Neural cell (in vitro differentiated cells): ENCODE measurements around the gene GPR42. TPM values are rescaled to one million over a fixed set of nuclear protein-coding genes. Genes with fewer than 3 reads are reported as not detected.

Source experiments
- H2AFZ ChIP-seq: fragments of 200-600, 300-800 bp; sonication (generic), shearing (Covaris generic); 2 replicates; pipeline ENCODE4 v1.6.0; 2014; ENCODE audit warnings: low read depth, mild to moderate bottlenecking, antibody characterized with exemption, low read length, moderate library complexity
- H3F3A ChIP-seq: fragments of 200-600 bp; shearing (Covaris generic); 2 replicates; pipeline ENCODE4 v1.6.1; 2016; ENCODE audit warnings: mild to moderate bottlenecking, moderate library complexity, mixed read lengths, antibody characterized with exemption, low read length; ENCODE audit not compliant: insufficient read depth, poor library complexity, severe bottlenecking
- H3K27ac ChIP-seq: fragments of 200-600, 300-800 bp; sonication (generic), shearing (Covaris generic); 2 replicates; pipeline ENCODE4 v1.5.1; 2014; ENCODE audit warnings: mild to moderate bottlenecking, low read length, moderate library complexity
- H3K27me3 ChIP-seq: fragments of 300-800, 200-600 bp; sonication (generic), shearing (Covaris generic); 2 replicates; pipeline ENCODE4 v1.6.0; 2014; ENCODE audit warnings: mild to moderate bottlenecking, low read depth, low read length, moderate library complexity; ENCODE audit not compliant: insufficient read depth
- H3K36me3 ChIP-seq: fragments of 300-800, 200-600 bp; sonication (generic), shearing (Covaris generic); 2 replicates; pipeline ENCODE4 v1.5.1; 2014; ENCODE audit warnings: mild to moderate bottlenecking, antibody characterized with exemption, low read length, moderate library complexity; ENCODE audit not compliant: insufficient read depth
- H3K4me2 ChIP-seq: fragments of 300-800, 200-600 bp; sonication (generic), shearing (Covaris generic); 2 replicates; pipeline ENCODE4 v1.6.0; 2014; ENCODE audit warnings: mild to moderate bottlenecking, low read length
- H3K4me3 ChIP-seq: fragments of 300-800, 200-600 bp; sonication (generic), shearing (Covaris generic); 2 replicates; pipeline ENCODE4 v1.5.1; 2014; ENCODE audit warnings: mild to moderate bottlenecking, low read length, moderate library complexity
- H3K79me2 ChIP-seq: fragments of 200-600 bp; shearing (Covaris generic); replicated peaks from 2 replicates; pipeline ENCODE4 v1.6.0; 2014; ENCODE audit warnings: mild to moderate bottlenecking, low read length, moderate library complexity; ENCODE audit not compliant: insufficient read depth
- H3K9ac ChIP-seq: fragments of 300-800, 200-600 bp; sonication (generic), shearing (Covaris generic); 2 replicates; pipeline ENCODE4 v1.6.1; 2016; ENCODE audit warnings: mild to moderate bottlenecking, low read length, mixed read lengths
- H3K9me2 ChIP-seq: fragments of 200-600 bp; shearing (Covaris generic); 2 replicates; pipeline ENCODE4 v1.6.1; 2016; ENCODE audit warnings: mild to moderate bottlenecking, low read length, mixed read lengths; ENCODE audit not compliant: insufficient read depth
- H3K9me3 ChIP-seq: fragments of 200-600, 300-800 bp; sonication (generic), shearing (Covaris generic); 2 replicates; pipeline ENCODE4 v1.6.1; 2016; ENCODE audit warnings: mild to moderate bottlenecking, mixed run types, low read length, moderate library complexity, mixed read lengths
- H4K20me1 ChIP-seq: fragments of 200-600 bp; shearing (Covaris generic); 2 replicates; pipeline ENCODE4 v1.6.1; 2016; ENCODE audit warnings: mild to moderate bottlenecking, mixed run types; ENCODE audit not compliant: insufficient read depth
- EP300 ChIP-seq: fragments of 450-650 bp; conservative IDR thresholded peaks from 2 replicates; pipeline ENCODE4 v1.6.1; 2014; ENCODE audit warnings: antibody characterized with exemption, mild to moderate bottlenecking, moderate library complexity; ENCODE audit not compliant: poor library complexity, severe bottlenecking
- EZH2 ChIP-seq: fragments of 200-600, 300-800 bp; shearing (Covaris generic), sonication (generic); IDR thresholded peaks from 2 replicates; pipeline ENCODE4 v1.6.1; 2014; ENCODE audit warnings: antibody characterized with exemption, low read length, borderline replicate concordance, mild to moderate bottlenecking; ENCODE audit not compliant: insufficient read depth, poor library complexity, severe bottlenecking
- MXI1 ChIP-seq: fragments of 450-650 bp; conservative IDR thresholded peaks from 2 replicates; pipeline ENCODE4 v1.6.1; 2014; ENCODE audit warnings: antibody characterized with exemption, mild to moderate bottlenecking; ENCODE audit not compliant: poor library complexity, severe bottlenecking
- POLR2AphosphoS5 ChIP-seq: IDR thresholded peaks from 2 replicates; pipeline ENCODE4 v1.6.1; 2012
- RAD21 ChIP-seq: fragments of 450-650 bp; conservative IDR thresholded peaks from 2 replicates; pipeline ENCODE4 v1.6.1; 2014; ENCODE audit warnings: antibody characterized with exemption, mild to moderate bottlenecking, moderate library complexity
- SMC3 ChIP-seq: fragments of 450-650 bp; conservative IDR thresholded peaks from 2 replicates; pipeline ENCODE4 v1.6.1; 2014; ENCODE audit warnings: antibody characterized with exemption, mild to moderate bottlenecking, moderate library complexity; ENCODE audit not compliant: poor library complexity
- TAF1 ChIP-seq: IDR thresholded peaks from 2 replicates; pipeline ENCODE4 v1.6.1; 2012; ENCODE audit warnings: low read depth
- polyA plus RNA-seq: library from polyadenylated mRNA; depleted of rRNA; stranded (reverse); fragments of >200 nt; gene quantifications from 2 replicates; pipeline ENCODE4 v1.2.3, GENCODE V29; 2014
- TF ChIP-seq, protein P1 (sequence below): fragments of 450-650 bp; IDR thresholded peaks from 2 replicates; pipeline ENCODE4 v1.5.1; 2014; ENCODE audit warnings: antibody characterized with exemption, mild to moderate bottlenecking, moderate library complexity; ENCODE audit not compliant: poor library complexity, severe bottlenecking
- TF ChIP-seq, protein P2 (sequence below): IDR thresholded peaks from 2 replicates; pipeline ENCODE4 v1.6.1; 2012; ENCODE audit warnings: borderline replicate concordance

Gene GPR42
- polyA plus RNA-seq, 1 donor from 2014 or later, result not detected

DNA sequence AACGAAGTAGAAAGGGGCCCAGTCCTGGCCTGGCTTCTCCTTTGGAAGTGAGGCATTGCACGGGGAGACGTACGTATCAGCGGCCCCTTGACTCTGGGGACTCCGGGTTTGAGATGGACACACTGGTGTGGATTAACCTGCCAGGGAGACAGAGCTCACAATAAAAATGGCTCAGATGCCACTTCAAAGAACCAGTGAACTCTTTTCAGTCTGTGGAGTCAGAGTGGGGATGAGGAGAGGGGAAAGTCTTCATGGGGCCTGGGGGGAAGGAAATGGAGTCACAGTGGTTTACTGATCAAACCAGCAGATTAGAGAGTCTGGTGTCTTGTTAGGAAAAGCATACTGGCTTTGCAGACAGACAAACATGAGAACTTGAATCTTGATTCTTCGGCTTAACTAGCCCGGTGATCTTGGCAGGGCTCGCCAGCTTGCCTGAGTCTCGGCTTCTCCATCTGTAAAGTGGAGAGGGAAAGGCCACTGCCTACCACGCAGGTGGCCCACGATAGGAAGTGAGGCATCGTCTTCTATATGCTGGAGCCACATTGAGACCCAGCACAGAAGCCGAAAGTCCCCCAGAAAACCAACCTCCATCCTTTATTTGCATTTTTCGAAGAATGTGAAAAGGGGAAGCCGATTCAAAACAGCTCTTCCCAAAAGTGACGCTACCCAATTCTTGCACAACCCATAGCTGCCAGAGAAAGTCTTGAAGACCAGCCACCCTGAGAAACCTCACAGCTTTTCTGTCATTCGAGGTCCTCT is 23.5 kb upstream of the GPR42 start, which contains the start of gene FFAR1:
TSS of gene FFAR1 (plus strand) at position 732 of the 759 bp plus-strand sequence. CDS start 3,650 bp downstream, outside the sequence.
- H3K27me3 ChIP-seq, result no peaks in the 10 kb centered on the region
- no peaks in the 10 kb centered on the region for H4K20me1 ChIP-seq
- no peaks in the 10 kb centered on the region for H3K79me2 ChIP-seq
- H3F3A ChIP-seq, result no peaks in the 10 kb centered on the region
- H2AFZ ChIP-seq, result no peak within 1 kb of the TSS
- H3K36me3 ChIP-seq, result no peaks in the 10 kb centered on the region
- H3K9me3 ChIP-seq, result no peaks in the 10 kb centered on the region
- no peak within 1 kb of the TSS for H3K4me2 ChIP-seq
- H3K4me3 ChIP-seq, result no peak within 1 kb of the TSS
- no peak within 1 kb of the TSS for H3K9ac ChIP-seq
- no peak within 1 kb of the TSS for H3K27ac ChIP-seq
- no peak for TF ChIP-seq EZH2
- no peak for TF ChIP-seq POLR2AphosphoS5
- TF ChIP-seq, protein P1, sequence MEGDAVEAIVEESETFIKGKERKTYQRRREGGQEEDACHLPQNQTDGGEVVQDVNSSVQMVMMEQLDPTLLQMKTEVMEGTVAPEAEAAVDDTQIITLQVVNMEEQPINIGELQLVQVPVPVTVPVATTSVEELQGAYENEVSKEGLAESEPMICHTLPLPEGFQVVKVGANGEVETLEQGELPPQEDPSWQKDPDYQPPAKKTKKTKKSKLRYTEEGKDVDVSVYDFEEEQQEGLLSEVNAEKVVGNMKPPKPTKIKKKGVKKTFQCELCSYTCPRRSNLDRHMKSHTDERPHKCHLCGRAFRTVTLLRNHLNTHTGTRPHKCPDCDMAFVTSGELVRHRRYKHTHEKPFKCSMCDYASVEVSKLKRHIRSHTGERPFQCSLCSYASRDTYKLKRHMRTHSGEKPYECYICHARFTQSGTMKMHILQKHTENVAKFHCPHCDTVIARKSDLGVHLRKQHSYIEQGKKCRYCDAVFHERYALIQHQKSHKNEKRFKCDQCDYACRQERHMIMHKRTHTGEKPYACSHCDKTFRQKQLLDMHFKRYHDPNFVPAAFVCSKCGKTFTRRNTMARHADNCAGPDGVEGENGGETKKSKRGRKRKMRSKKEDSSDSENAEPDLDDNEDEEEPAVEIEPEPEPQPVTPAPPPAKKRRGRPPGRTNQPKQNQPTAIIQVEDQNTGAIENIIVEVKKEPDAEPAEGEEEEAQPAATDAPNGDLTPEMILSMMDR, result no peak
- TF ChIP-seq EP300, result no peak
- TF ChIP-seq RAD21, result no peak
- no peak for TF ChIP-seq MXI1
- TF ChIP-seq TAF1, result no peak
- TF ChIP-seq, protein P2, sequence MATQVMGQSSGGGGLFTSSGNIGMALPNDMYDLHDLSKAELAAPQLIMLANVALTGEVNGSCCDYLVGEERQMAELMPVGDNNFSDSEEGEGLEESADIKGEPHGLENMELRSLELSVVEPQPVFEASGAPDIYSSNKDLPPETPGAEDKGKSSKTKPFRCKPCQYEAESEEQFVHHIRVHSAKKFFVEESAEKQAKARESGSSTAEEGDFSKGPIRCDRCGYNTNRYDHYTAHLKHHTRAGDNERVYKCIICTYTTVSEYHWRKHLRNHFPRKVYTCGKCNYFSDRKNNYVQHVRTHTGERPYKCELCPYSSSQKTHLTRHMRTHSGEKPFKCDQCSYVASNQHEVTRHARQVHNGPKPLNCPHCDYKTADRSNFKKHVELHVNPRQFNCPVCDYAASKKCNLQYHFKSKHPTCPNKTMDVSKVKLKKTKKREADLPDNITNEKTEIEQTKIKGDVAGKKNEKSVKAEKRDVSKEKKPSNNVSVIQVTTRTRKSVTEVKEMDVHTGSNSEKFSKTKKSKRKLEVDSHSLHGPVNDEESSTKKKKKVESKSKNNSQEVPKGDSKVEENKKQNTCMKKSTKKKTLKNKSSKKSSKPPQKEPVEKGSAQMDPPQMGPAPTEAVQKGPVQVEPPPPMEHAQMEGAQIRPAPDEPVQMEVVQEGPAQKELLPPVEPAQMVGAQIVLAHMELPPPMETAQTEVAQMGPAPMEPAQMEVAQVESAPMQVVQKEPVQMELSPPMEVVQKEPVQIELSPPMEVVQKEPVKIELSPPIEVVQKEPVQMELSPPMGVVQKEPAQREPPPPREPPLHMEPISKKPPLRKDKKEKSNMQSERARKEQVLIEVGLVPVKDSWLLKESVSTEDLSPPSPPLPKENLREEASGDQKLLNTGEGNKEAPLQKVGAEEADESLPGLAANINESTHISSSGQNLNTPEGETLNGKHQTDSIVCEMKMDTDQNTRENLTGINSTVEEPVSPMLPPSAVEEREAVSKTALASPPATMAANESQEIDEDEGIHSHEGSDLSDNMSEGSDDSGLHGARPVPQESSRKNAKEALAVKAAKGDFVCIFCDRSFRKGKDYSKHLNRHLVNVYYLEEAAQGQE, result no peak
- no peak for TF ChIP-seq SMC3
- H3K9me2 ChIP-seq, result no peaks in the 10 kb centered on the region

DNA sequence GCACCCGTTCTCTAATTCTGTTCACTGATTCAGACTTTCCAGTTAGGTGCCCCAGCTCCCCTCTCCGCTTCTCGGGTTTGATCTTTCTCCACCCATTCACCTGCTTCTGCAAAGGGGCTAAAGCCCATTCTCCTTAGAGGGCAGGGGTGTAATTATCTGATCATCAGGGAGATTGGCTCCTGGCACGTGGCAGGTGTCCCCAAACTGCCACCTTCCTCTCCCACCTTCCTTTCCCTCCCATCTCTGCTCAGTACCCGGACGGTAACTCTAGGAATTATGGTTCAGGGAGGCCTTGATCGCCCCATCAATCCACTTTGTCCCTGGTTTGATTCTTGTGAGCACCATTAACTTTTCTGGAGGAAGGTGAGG is 23.0 kb upstream of the GPR42 start:
- no peak overlapping the region for H3K4me2 ChIP-seq
- no peak overlapping the region for H3K4me3 ChIP-seq
- H3K36me3 ChIP-seq, result no peaks in the 10 kb centered on the region
- H3K27ac ChIP-seq, result no peak overlapping the region
- H3K9ac ChIP-seq, result no peak overlapping the region
- no peaks in the 10 kb centered on the region for H3K9me3 ChIP-seq
- no peaks in the 10 kb centered on the region for H3K27me3 ChIP-seq
- no peak overlapping the region for H2AFZ ChIP-seq
- no peaks in the 10 kb centered on the region for H3F3A ChIP-seq
- no peak for TF ChIP-seq POLR2AphosphoS5
- no peak for TF ChIP-seq MXI1
- no peak for TF ChIP-seq RAD21
- TF ChIP-seq, protein P1, result no peak
- TF ChIP-seq, protein P2, result no peak
- no peak for TF ChIP-seq EZH2
- no peak for TF ChIP-seq TAF1
- TF ChIP-seq EP300, result no peak
- TF ChIP-seq SMC3, result no peak
- H3K9me2 ChIP-seq, result no peaks in the 10 kb centered on the region
- no peaks in the 10 kb centered on the region for H3K79me2 ChIP-seq
- H4K20me1 ChIP-seq, result no peaks in the 10 kb centered on the region
